Measurements from ENCODE around the gene LYZ. TPM values are rescaled to one million over a fixed set of nuclear protein-coding genes. Genes with fewer than 3 reads are reported as not detected.

LYZ gene
- polyA plus RNA-seq, 2 of the 4 experiments (the other 2 are of a cell fraction), result 0.12 TPM; not detected in 1

DNA sequence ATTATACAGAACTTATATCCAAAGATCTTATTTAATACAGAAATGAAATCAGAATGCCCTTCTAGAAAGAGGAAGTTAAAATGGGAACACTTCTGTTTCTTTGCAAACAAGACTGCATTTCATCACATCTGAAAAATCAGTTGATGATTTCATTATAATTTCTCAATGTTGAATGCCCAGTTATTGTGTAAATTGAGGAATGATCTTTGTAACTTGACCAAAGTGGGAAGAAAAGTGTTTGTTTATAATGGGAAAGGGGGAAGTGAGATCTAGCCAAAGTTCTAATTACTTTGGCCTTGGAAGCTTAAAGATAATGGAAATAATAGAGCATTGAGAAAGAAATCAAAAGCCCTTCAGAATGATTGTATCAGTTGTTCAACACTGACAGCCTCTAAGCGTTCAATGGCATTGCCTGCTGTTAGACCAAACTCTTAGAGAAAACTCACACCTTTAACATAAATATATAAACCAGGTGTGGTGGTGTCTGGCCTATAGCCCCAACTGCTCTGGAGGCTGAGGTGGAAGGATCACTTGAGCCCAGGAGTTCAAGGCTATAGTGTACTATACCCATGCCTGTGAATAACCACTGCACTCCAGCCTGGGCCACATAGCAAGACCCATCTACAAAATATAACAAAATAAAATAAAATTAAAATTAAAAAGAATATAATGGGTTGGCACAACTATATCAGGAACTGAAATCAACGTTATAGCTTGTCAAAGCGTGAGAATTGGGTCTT is 9.9 kb upstream of the LYZ start:
- FAIRE-seq, result no peak
- Histone ChIP-seq H3K4me1 (no peaks in the 10 kb centered on the region), H3K4me3 (no peak overlapping the region), H3K27ac (no peak overlapping the region), H3K9me3 (no peaks in the 10 kb centered on the region), H3K4me2 (no peak overlapping the region)
- WGBS (ENCODE audit: missing lambda C conversion rate), result 81% methylated on average over 3 of the region's 3 CpGs
- POLR2A ChIA-PET, result no interaction called here
- DNase-seq (ENCODE audit: low read depth in 1 of 2, low spot score in 1 of 2), result no peak
- no peak for ATAC-seq
- no peak for TF ChIP-seq RAD21 (conservative IDR thresholded peaks at IDR 0.05 in 1 of 2, IDR thresholded peaks at IDR 0.05 in 1 of 2)
- no peak for TF ChIP-seq JUN (IDR thresholded peaks at IDR 0.05)
- TF ChIP-seq KDM5A (IDR thresholded peaks at IDR 0.05), result no peak
- TF ChIP-seq CEBPB (IDR thresholded peaks at IDR 0.05), result no peak
- no peak for TF ChIP-seq NR3C1 (IDR thresholded peaks at IDR 0.05)
- no peak for TF ChIP-seq RCOR1 (IDR thresholded peaks at IDR 0.05; ENCODE audit: low read depth, low read length)
- no peak for TF ChIP-seq RFX5 (IDR thresholded peaks at IDR 0.05)
- no peak for TF ChIP-seq ESRRA (IDR thresholded peaks at IDR 0.05; ENCODE audit: borderline replicate concordance, low read length)
- CTCF ChIA-PET, result interaction anchor here (0.9 to 1.6 kb wide), 2 partner anchors 19 kb away, joined by 3 to 5 read pairs; no protein-coding TSS in a partner anchor

DNA sequence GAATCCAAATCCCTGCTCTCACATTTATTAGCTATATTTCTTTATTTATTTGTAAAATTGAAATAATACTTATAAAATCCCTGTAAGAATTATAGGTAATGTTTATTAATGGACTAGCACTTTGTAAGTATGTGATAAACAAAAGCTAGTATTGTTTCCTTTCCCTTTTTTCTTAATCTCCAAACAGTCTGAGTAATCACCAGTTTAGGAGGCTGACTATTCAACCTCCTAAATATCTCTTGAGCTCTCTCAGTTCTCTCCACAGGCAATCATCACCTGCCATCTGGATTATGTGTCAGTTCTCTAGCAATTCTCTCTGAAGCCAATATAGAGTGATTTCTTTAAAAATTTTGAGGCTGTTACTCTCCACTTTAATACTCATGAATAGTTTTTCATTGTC is 9.2 kb upstream of the LYZ start:
- CTCF ChIA-PET, result interaction anchor here (1.6 kb wide), 1 partner anchor 18 kb away, joined by 5 read pairs; no protein-coding TSS in a partner anchor
- no peak for TF ChIP-seq HDAC2 (IDR thresholded peaks at IDR 0.05)
- no peak for TF ChIP-seq NPAS2 (CRISPR knock-in tag; IDR thresholded peaks at IDR 0.05; ENCODE audit: borderline replicate concordance)
- TF ChIP-seq, protein P1, sequence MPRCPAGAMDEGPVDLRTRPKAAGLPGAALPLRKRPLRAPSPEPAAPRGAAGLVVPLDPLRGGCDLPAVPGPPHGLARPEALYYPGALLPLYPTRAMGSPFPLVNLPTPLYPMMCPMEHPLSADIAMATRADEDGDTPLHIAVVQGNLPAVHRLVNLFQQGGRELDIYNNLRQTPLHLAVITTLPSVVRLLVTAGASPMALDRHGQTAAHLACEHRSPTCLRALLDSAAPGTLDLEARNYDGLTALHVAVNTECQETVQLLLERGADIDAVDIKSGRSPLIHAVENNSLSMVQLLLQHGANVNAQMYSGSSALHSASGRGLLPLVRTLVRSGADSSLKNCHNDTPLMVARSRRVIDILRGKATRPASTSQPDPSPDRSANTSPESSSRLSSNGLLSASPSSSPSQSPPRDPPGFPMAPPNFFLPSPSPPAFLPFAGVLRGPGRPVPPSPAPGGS (IDR thresholded peaks at IDR 0.05), result no peak
- TF ChIP-seq, protein P2, sequence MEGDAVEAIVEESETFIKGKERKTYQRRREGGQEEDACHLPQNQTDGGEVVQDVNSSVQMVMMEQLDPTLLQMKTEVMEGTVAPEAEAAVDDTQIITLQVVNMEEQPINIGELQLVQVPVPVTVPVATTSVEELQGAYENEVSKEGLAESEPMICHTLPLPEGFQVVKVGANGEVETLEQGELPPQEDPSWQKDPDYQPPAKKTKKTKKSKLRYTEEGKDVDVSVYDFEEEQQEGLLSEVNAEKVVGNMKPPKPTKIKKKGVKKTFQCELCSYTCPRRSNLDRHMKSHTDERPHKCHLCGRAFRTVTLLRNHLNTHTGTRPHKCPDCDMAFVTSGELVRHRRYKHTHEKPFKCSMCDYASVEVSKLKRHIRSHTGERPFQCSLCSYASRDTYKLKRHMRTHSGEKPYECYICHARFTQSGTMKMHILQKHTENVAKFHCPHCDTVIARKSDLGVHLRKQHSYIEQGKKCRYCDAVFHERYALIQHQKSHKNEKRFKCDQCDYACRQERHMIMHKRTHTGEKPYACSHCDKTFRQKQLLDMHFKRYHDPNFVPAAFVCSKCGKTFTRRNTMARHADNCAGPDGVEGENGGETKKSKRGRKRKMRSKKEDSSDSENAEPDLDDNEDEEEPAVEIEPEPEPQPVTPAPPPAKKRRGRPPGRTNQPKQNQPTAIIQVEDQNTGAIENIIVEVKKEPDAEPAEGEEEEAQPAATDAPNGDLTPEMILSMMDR (IDR thresholded peaks at IDR 0.05), result no peak
- TF ChIP-seq ZNF302 (CRISPR knock-in tag; IDR thresholded peaks at IDR 0.05), result no peak
- no peak for TF ChIP-seq NR3C1 (IDR thresholded peaks at IDR 0.05)
- TF ChIP-seq, protein P3, sequence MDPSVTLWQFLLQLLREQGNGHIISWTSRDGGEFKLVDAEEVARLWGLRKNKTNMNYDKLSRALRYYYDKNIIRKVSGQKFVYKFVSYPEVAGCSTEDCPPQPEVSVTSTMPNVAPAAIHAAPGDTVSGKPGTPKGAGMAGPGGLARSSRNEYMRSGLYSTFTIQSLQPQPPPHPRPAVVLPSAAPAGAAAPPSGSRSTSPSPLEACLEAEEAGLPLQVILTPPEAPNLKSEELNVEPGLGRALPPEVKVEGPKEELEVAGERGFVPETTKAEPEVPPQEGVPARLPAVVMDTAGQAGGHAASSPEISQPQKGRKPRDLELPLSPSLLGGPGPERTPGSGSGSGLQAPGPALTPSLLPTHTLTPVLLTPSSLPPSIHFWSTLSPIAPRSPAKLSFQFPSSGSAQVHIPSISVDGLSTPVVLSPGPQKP (IDR thresholded peaks at IDR 0.05; ENCODE audit: low read depth, low read length), result no peak
- no peak for TF ChIP-seq ZSCAN20 (CRISPR knock-in tag; IDR thresholded peaks at IDR 0.05)
- TF ChIP-seq BHLHE40 (IDR thresholded peaks at IDR 0.05; ENCODE audit: low read depth, low read length), result no peak
- no peak for TF ChIP-seq CHD4 (IDR thresholded peaks at IDR 0.05; ENCODE audit: borderline replicate concordance)
- no peak for TF ChIP-seq POLR2A (IDR thresholded peaks at IDR 0.05; ENCODE audit: low read length)
- no peak for TF ChIP-seq RCOR1 (IDR thresholded peaks at IDR 0.05; ENCODE audit: low read depth, low read length)
- no peak for FAIRE-seq
- H3K9me3 ChIP-seq, result no peaks in the 10 kb centered on the region
- DNase-seq (ENCODE audit: low read depth in 1 of 2, low spot score in 1 of 2), result no peak
- POLR2A ChIA-PET, result no interaction called here
- H3K4me2 ChIP-seq, result no peak overlapping the region
- no peaks in the 10 kb centered on the region for H3K4me1 ChIP-seq
- H3K4me3 ChIP-seq, result no peak overlapping the region
- H3K27ac ChIP-seq, result no peak overlapping the region
- no peak for ATAC-seq

DNA sequence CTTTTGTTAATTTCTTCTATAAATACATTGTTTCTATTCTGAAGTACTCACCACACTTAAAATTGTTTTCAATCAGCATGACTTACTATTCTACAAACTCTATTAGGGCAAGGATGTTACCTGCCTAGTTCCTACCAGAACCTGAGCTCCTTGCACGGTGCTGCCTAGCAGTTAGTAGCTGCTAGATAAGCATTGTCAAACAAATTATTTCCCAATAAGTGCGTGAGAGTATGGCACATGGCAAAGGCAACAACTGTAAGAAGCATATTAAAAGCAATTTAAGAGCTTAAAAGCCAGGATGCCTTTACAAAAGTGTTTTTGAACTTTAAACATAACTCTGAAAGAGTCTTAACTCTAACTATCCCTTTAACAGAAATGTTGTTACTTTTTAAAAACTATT is 8.2 kb upstream of the LYZ start:
- Histone ChIP-seq H3K4me2 (no peak overlapping the region), H3K4me1 (no peaks in the 10 kb centered on the region), H3K4me3 (no peak overlapping the region), H3K9me3 (no peaks in the 10 kb centered on the region), H3K27ac (no peak overlapping the region)
- TF ChIP-seq, protein P3 (IDR thresholded peaks at IDR 0.05; ENCODE audit: low read depth, low read length), result no peak
- TF ChIP-seq MYC (IDR thresholded peaks at IDR 0.05; ENCODE audit: borderline replicate concordance, low read length) (no peak), EP300 (IDR thresholded peaks at IDR 0.05) (no peak), CHD4 (IDR thresholded peaks at IDR 0.05; ENCODE audit: borderline replicate concordance) (no peak)
- TF ChIP-seq, protein P4, sequence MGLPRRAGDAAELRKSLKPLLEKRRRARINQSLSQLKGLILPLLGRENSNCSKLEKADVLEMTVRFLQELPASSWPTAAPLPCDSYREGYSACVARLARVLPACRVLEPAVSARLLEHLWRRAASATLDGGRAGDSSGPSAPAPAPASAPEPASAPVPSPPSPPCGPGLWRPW (IDR thresholded peaks at IDR 0.05), result no peak
- WGBS (ENCODE audit: missing lambda C conversion rate), result 59% methylated on average over 2 of the region's 2 CpGs
- CTCF ChIA-PET, result no interaction called here
- POLR2A ChIA-PET, result no interaction called here
- FAIRE-seq (no peak), DNase-seq (ENCODE audit: low read depth in 1 of 2, low spot score in 1 of 2) (no peak), ATAC-seq (no peak)

Data from A549 (cell line).